OCI-LY1 (cell line): ENCODE measurements around the gene KRT84.

Experiments used
- H2AFZ ChIP-seq: fragments of 200-600 bp; sonication (generic), shearing (Covaris generic); 2 replicates; pipeline ENCODE4 v1.6.0; 2014; ENCODE audit warnings: antibody characterized with exemption, mild to moderate bottlenecking, low read length
- H3F3A ChIP-seq: fragments of 200-600 bp; sonication (generic), shearing (Covaris generic); 2 replicates; pipeline ENCODE4 v1.6.0; 2014; ENCODE audit warnings: mild to moderate bottlenecking, antibody characterized with exemption, low read length, moderate library complexity; ENCODE audit not compliant: insufficient read depth
- H3K27ac ChIP-seq: fragments of 200-600 bp; sonication (generic); 2 replicates; pipeline ENCODE4 v1.5.1; 2014; ENCODE audit warnings: low read length, mixed run types, mild to moderate bottlenecking, low read depth; ENCODE audit not compliant: poor library complexity, severe bottlenecking
- H3K27me3 ChIP-seq: fragments of 200-600 bp; sonication (generic); 2 replicates; pipeline ENCODE4 v1.6.0; 2014; ENCODE audit warnings: antibody characterized with exemption, mild to moderate bottlenecking, low read length, moderate library complexity; ENCODE audit not compliant: insufficient read depth
- H3K36me3 ChIP-seq: fragments of 200-600 bp; sonication (generic); 2 replicates; pipeline ENCODE4 v1.6.1; 2014; ENCODE audit warnings: mild to moderate bottlenecking, antibody characterized with exemption, low read length, moderate library complexity, mixed read lengths; ENCODE audit not compliant: insufficient read depth
- H3K4me1 ChIP-seq: fragments of 200-600 bp; sonication (generic); 2 replicates; pipeline ENCODE4 v1.5.1; 2014; ENCODE audit warnings: mild to moderate bottlenecking, low read length, moderate library complexity; ENCODE audit not compliant: insufficient read depth, severe bottlenecking
- H3K4me2 ChIP-seq: fragments of 200-600 bp; sonication (generic), shearing (Covaris generic); 2 replicates; pipeline ENCODE4 v1.6.1; 2014; ENCODE audit warnings: low read length
- H3K4me3 ChIP-seq: fragments of 200-600 bp; sonication (generic); 2 replicates; pipeline ENCODE4 v1.5.1; 2014; ENCODE audit warnings: low read length, low read depth, mild to moderate bottlenecking, mixed read lengths; ENCODE audit not compliant: poor library complexity, severe bottlenecking
- H3K79me2 ChIP-seq: fragments of 200-600 bp; shearing (Covaris generic); 2 replicates; pipeline ENCODE4 v1.6.1; 2016; ENCODE audit warnings: mixed run types, low read length, mixed read lengths; ENCODE audit not compliant: insufficient read depth
- H3K9ac ChIP-seq: fragments of 200-600 bp; sonication (generic), shearing (Covaris generic); 2 replicates; pipeline ENCODE4 v1.6.1; 2014; ENCODE audit warnings: mild to moderate bottlenecking, low read length, mixed read lengths
- H3K9me2 ChIP-seq: fragments of 200-600 bp; sonication (generic), shearing (Covaris generic); 2 replicates; pipeline ENCODE4 v1.6.1; 2014; ENCODE audit warnings: low read depth, mild to moderate bottlenecking, low read length, mixed read lengths
- H3K9me3 ChIP-seq: fragments of 200-600 bp; shearing (Covaris generic); 2 replicates; pipeline ENCODE4 v1.6.1; 2014; ENCODE audit warnings: low read length, mixed read lengths
- H4K20me1 ChIP-seq: fragments of 200-600 bp; sonication (generic), shearing (Covaris generic); 2 replicates; pipeline ENCODE4 v1.6.0; 2016; ENCODE audit warnings: mild to moderate bottlenecking, low read length; ENCODE audit not compliant: insufficient read depth
- CTCF ChIP-seq: fragments of 200-600 bp; sonication (generic), shearing (Covaris generic); IDR thresholded peaks from 2 replicates; pipeline ENCODE4 v1.5.1; 2017; ENCODE audit warnings: mild to moderate bottlenecking, antibody characterized with exemption, low read length, moderate library complexity, mixed read lengths
- EZH2 ChIP-seq: fragments of 200-600 bp; sonication (generic), shearing (Covaris generic); IDR thresholded peaks from 2 replicates; pipeline ENCODE4 v1.8.0; 2017; ENCODE audit warnings: borderline replicate concordance, mixed run types, mild to moderate bottlenecking, antibody characterized with exemption, low read length, moderate library complexity, mixed read lengths

KRT84 gene

GRCh38 chr12:52377266-52377665, 8.2 kb downstream of the KRT84 start:
- H3F3A ChIP-seq: no peaks in the 10 kb centered on the region
- H3K4me1 ChIP-seq: no peaks in the 10 kb centered on the region
- no peak overlapping the region for H2AFZ ChIP-seq
- no peaks in the 10 kb centered on the region for H3K27me3 ChIP-seq
- H4K20me1 ChIP-seq: no peaks in the 10 kb centered on the region
- no peak overlapping the region for H3K4me3 ChIP-seq
- no peaks in the 10 kb centered on the region for H3K79me2 ChIP-seq
- no peak overlapping the region for H3K27ac ChIP-seq
- H3K4me2 ChIP-seq: no peak overlapping the region
- H3K36me3 ChIP-seq: no peaks in the 10 kb centered on the region
- TF ChIP-seq EZH2: no peak
- no peaks in the 10 kb centered on the region for H3K9me2 ChIP-seq
- 0 out of 2 replicates have a peak, but pooled peaks cover 2% of the 10 kb centered on the region for H3K9me3 ChIP-seq
- no peak overlapping the region for H3K9ac ChIP-seq

GRCh38 chr12:52372216-52373154, 13.0 kb downstream of the KRT84 start:
- H3K36me3 ChIP-seq: no peaks in the 10 kb centered on the region
- no peak overlapping the region for H3K4me3 ChIP-seq
- H3K9me2 ChIP-seq: no peaks in the 10 kb centered on the region

GRCh38 chr12:52371716-52372115, 13.7 kb downstream of the KRT84 start:
- H3K79me2 ChIP-seq: no peaks in the 10 kb centered on the region
- H4K20me1 ChIP-seq: no peaks in the 10 kb centered on the region
- H3K9me3 ChIP-seq: 0 out of 2 replicates have a peak, but pooled peaks cover 2% of the 10 kb centered on the region
- no peak overlapping the region for H3K4me3 ChIP-seq
- no peaks in the 10 kb centered on the region for H3K27me3 ChIP-seq
- TF ChIP-seq EZH2 (no peak), CTCF (no peak)
- H3K4me1 ChIP-seq: no peaks in the 10 kb centered on the region
- no peaks in the 10 kb centered on the region for H3K9me2 ChIP-seq
- H2AFZ ChIP-seq: no peak overlapping the region
- H3K9ac ChIP-seq: no peak overlapping the region
- H3F3A ChIP-seq: no peaks in the 10 kb centered on the region
- no peaks in the 10 kb centered on the region for H3K36me3 ChIP-seq
- no peak overlapping the region for H3K27ac ChIP-seq
- no peak overlapping the region for H3K4me2 ChIP-seq

More at GRCh38 chr12:52372216-52373154, 13.0 kb downstream of the KRT84 start:
- Histone ChIP-seq H3K9ac (no peak overlapping the region), H3K9me3 (0 out of 2 replicates have a peak, but pooled peaks cover 2% of the 10 kb centered on the region), H3F3A (no peaks in the 10 kb centered on the region), H3K27ac (no peak overlapping the region), H3K79me2 (no peaks in the 10 kb centered on the region), H3K4me2 (no peak overlapping the region), H4K20me1 (no peaks in the 10 kb centered on the region), H3K4me1 (no peaks in the 10 kb centered on the region), H3K27me3 (no peaks in the 10 kb centered on the region), H2AFZ (no peak overlapping the region)
- peak; percentile 64 for TF ChIP-seq CTCF
- TF ChIP-seq EZH2: no peak
